Measurements from ENCODE around the gene TUBG2. TPM values are rescaled to one million over a fixed set of nuclear protein-coding genes. Genes with fewer than 3 reads are reported as not detected.

TUBG2 gene
- total RNA-seq, 1 donor from 2014 or later: 3.6 TPM

DNA sequence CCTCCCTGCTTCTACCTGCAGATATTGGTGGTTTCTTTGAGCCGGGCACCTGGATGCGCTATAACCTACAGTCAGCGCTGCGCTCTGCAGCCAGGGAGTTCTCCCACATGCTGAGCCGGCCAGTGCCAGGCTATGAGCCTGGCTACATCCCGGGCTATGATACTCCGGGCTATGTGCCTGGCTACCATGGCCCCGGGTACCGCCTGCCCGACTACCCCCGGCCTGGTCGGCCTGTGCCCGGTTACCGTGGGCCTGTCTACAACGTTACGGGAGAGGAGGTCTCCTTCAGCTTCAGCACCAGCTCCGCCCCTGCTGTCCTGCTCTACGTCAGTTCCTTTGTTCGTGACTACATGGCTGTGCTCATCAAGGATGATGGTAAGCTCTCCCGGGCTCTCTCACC, 36.4 kb downstream of the TUBG2 start:
- no peak for DNase-seq (ENCODE audit: low read depth, low spot score)

GRCh38 chr17:42697108-42697811, 38.2 kb downstream of the TUBG2 start:
- no peak for DNase-seq (ENCODE audit: low read depth, low spot score)

- no peak for DNase-seq (ENCODE audit: low read depth, low spot score)
Measured at GRCh38 chr17:42698736-42699414, 39.8 kb downstream of the TUBG2 start.

DNA sequence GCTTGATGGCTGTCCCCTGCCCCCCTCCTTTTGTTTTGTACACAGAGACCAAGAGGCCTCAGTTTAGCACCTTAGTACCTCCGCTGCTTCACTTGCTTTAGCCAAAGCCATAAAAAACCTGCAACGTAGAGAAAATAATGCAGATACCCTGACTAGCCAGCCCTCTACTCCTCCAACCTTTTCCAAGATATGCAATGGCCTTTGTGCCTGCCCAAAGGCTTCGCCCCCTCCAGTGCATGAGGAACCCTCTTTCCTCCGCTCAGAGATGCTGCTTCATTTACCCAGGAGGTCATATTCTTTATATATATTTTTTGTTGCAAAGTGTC, 40.3 kb downstream of the TUBG2 start:
- DNase-seq (ENCODE audit: low read depth, low spot score): no peak

- no peak for DNase-seq (ENCODE audit: low read depth, low spot score)
Measured at GRCh38 chr17:42700586-42701289, 41.7 kb downstream of the TUBG2 start.

DNA sequence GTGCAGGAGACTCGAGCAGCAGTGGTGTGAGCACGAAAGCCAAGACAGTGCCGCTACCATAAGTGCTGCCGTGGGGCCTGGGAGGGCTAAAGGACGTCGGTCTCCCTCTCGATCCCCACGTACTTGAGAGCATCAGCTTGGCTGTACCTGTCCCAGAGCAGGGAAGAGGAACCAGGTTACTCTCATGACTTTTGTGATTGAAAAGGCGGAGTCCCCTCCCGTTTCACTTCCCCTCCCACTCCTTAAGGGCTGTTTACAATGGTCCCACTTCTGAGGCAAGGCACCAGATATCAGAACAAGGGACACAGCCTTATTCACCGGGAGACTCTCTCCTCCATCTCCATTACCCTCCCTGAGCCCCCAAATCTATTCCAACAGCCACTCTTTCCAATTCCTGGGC, 43.4 kb downstream of the TUBG2 start:
- no peak for DNase-seq (ENCODE audit: low read depth, low spot score)

- DNase-seq (ENCODE audit: low read depth, low spot score): no peak
Measured at GRCh38 chr17:42704490-42704836, 45.4 kb downstream of the TUBG2 start.

DNA sequence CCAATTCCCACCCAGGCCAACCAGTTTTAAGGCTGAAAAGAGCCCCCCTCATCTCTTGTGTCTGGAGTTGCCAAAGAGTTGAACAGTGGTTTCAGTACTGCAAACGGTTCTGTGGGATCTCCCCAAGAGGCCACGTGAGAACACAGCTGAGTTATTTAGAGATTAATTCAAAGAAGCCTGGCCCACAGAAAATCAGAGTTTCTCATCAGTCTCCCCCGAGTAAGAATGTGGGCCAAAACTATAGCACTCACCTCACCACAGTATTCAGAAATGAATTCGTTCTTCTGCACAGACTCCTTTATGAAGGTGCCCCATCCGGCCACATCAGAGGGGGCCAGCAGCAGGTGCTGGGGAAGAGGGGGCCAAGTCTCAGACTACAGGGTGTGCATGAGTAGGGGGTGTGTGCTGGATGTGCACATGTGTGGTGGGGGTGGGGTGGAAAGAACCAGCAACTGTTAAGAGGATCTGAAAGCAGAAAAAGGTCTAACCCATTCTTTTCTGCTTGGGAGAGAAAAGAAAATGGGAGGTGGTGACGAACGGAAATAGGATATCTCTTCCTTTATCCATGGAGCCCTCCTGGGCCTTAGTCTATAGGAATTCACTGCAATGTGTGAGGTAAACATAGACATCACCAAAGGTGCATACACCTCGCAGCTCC, 45.9 kb downstream of the TUBG2 start:
- no peak for DNase-seq (ENCODE audit: low read depth, low spot score)

DNA sequence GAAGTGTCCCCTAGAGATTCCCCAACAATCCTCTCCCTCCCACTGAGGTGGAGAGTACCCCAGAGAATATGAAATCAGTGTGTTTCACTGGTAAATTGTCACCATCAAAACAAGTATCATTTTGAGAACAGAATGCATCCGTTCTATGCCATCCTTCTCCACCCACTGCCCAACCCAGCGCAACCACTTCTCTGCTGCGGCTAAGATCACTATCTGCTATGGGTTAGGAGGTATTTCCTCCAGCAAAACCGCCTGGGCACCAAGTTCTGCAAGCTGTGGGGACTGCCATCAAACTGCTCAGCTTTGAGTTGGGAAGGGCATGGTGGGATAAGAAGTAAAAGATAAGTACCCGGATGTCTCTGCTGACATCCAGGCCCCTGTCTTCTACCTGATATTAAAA, 47.6 kb downstream of the TUBG2 start:
- no peak for DNase-seq (ENCODE audit: low read depth, low spot score)

GRCh38 chr17:42708588-42708987, 49.5 kb downstream of the TUBG2 start:
- no peak for DNase-seq (ENCODE audit: low read depth, low spot score)

DNA sequence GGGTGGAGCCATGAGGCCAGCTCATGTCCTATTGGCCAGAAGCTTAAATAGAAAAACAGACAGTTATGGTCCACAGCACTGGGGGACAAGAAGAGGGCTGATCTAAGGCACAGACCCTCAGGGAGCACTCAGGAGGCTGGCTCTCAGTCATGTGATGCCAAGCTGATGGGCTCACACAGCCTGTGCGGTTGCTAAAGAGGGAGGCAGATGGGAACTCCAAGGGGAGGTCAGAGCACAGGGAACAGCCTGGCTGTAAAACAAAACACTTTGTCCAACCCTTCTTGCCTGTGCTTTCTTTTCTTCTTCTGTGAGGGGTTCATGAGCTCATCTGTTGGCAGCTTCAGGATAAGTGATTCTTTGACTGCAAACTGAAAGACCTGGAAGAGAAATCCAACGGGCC, 50.5 kb downstream of the TUBG2 start:
- no peak for DNase-seq (ENCODE audit: low read depth, low spot score)

Other genes with a start within 250 kb of the TUBG2 start
- gene CAVIN1, start 236.0 kb upstream of the TUBG2 start, total RNA-seq: 817 and 880 TPM in 2 replicates
- 20.8 and 21.9 TPM in 2 replicates for gene ATP6V0A1, start 200.4 kb upstream of the TUBG2 start, total RNA-seq
- gene NAGLU, start 123.0 kb upstream of the TUBG2 start, total RNA-seq: 23.2 and 30.3 TPM in 2 replicates
- 0.18 and 0.79 TPM in 2 replicates for gene HSD17B1, start 106.4 kb upstream of the TUBG2 start, total RNA-seq
- gene COASY, start 97.1 kb upstream of the TUBG2 start, total RNA-seq: 13.8 and 14.5 TPM in 2 replicates
- gene MLX, start 92.2 kb upstream of the TUBG2 start, total RNA-seq: 33.2 and 44.8 TPM in 2 replicates
- 7.6 and 9.2 TPM in 2 replicates for gene PSMC3IP, start 81.6 kb upstream of the TUBG2 start, total RNA-seq
- gene RETREG3, start 49.9 kb upstream of the TUBG2 start, total RNA-seq: 52.4 and 54.0 TPM in 2 replicates
- gene TUBG1, start 49.6 kb upstream of the TUBG2 start, total RNA-seq: 24.3 and 42.7 TPM in 2 replicates
- gene PLEKHH3, start 17.7 kb downstream of the TUBG2 start, total RNA-seq: 6.3 and 8.5 TPM in 2 replicates
- 1.9 and 2.2 TPM in 2 replicates for gene CCR10, start 22.6 kb downstream of the TUBG2 start, total RNA-seq
- 30.9 and 35.4 TPM in 2 replicates for gene CNTNAP1, start 23.2 kb downstream of the TUBG2 start, total RNA-seq
- gene EZH1, start 85.8 kb downstream of the TUBG2 start, total RNA-seq: 7.5 and 13.4 TPM in 2 replicates
- gene RAMP2, start 101.9 kb downstream of the TUBG2 start, total RNA-seq: 2.1 and 5.4 TPM in 2 replicates
- gene VPS25, start 114.2 kb downstream of the TUBG2 start, total RNA-seq: 39.0 and 55.6 TPM in 2 replicates
- gene WNK4, start 121.3 kb downstream of the TUBG2 start, total RNA-seq: 0.33 and 2.6 TPM in 2 replicates
- 71.8 and 73.5 TPM in 2 replicates for gene COA3, start 139.4 kb downstream of the TUBG2 start, total RNA-seq
- gene CNTD1, start 139.6 kb downstream of the TUBG2 start, total RNA-seq: 0.04 TPM in 1 of 2 replicates, not detected in the other
- 172 and 180 TPM in 2 replicates for gene BECN1, start 165.0 kb downstream of the TUBG2 start, total RNA-seq
- gene PSME3, start 174.1 kb downstream of the TUBG2 start, total RNA-seq: 89.3 and 111 TPM in 2 replicates
- 0.26 and 0.49 TPM in 2 replicates for gene AOC2, start 185.3 kb downstream of the TUBG2 start, total RNA-seq
- gene AOC3, start 191.9 kb downstream of the TUBG2 start, total RNA-seq: 0.04 TPM in 1 of 2 replicates, not detected in the other
- not detected in 2 replicates for gene G6PC1, start 241.5 kb downstream of the TUBG2 start, total RNA-seq

Data from pulmonary artery endothelial cell (primary cell).